SK-N-SH (cell line): ENCODE data around the gene ZFYVE9. TPM values are rescaled to one million over a fixed set of nuclear protein-coding genes. Genes with fewer than 3 reads are reported as not detected.

Experiments
- CTCF ChIA-PET: fragments of 300-600, 350-600 bp; formaldehyde crosslinking; extraction: SDS; loops from one replicate; lab custom pipeline; 2021; lab: Yijun Ruan, JAX
- POLR2A ChIA-PET: fragments of 350-600 bp; sonication (Branson Sonifier 250); formaldehyde crosslinking; extraction: SDS; loops from one replicate; lab custom pipeline; 2020; ENCODE audit warnings: antibody characterized with exemption, inconsistent platforms; lab: Yijun Ruan, JAX
- DNase-seq: peaks from one replicate; pipeline ENCODE4 v3.0.0; 2012
- H2AFZ ChIP-seq: fragments of 200-600 bp; sonication (generic); 2 replicates; pipeline ENCODE4 v1.8.1; 2016; ENCODE audit warnings: antibody characterized with exemption, mild to moderate bottlenecking, low read depth
- H3F3A ChIP-seq: fragments of 200-600 bp; sonication (generic); replicated peaks from 2 replicates; pipeline ENCODE3; 2016; ENCODE audit warnings: antibody characterized with exemption, mild to moderate bottlenecking; ENCODE audit not compliant: insufficient read depth
- H3K27ac ChIP-seq, 2 experiments: fragments of 200-500 bp in 1 of 2; fragments of 200-600 bp in 1 of 2; sonication (Bioruptor generic) in 1 of 2; sonication (generic), shearing (Covaris generic) in 1 of 2; 2 replicates each; pipeline versions ENCODE4 v1.5.1 to v1.6.1; 2014 to 2016; ENCODE audit warnings: low read depth in 2 of 2, inconsistent platforms in 1 of 2, low read length in 1 of 2, mild to moderate bottlenecking in 1 of 2, mixed read lengths in 1 of 2
- H3K27me3 ChIP-seq: fragments of 200-600 bp; sonication (generic), shearing (Covaris generic); 2 replicates; pipeline ENCODE4 v1.6.1; 2016; ENCODE audit warnings: mixed run types; ENCODE audit not compliant: insufficient read depth
- H3K36me3 ChIP-seq, 2 experiments: fragments of 200-500 bp in 1 of 2; fragments of 200-600 bp in 1 of 2; sonication (Bioruptor generic) in 1 of 2; sonication (generic) in 1 of 2; replicated peaks in 1 of 2; 2 replicates each; pipeline versions ENCODE3 to v1.5.1; 2014 to 2016; ENCODE audit warnings: low read length in 1 of 2, mild to moderate bottlenecking in 1 of 2; ENCODE audit not compliant: insufficient read depth in 2 of 2, control insufficient read depth in 1 of 2
- H3K4me1 ChIP-seq, 2 experiments: fragments of 200-500 bp in 1 of 2; fragments of 200-600 bp in 1 of 2; sonication (Bioruptor generic) in 1 of 2; sonication (generic), shearing (Covaris generic) in 1 of 2; 2 replicates each; pipeline versions ENCODE4 v1.5.1 to v1.6.1; 2014 to 2016; ENCODE audit warnings: low read depth in 1 of 2, low read length in 1 of 2, mixed run types in 1 of 2; ENCODE audit not compliant: insufficient read depth in 2 of 2, control insufficient read depth in 1 of 2
- H3K4me2 ChIP-seq: fragments of 200-600 bp; sonication (generic), shearing (Covaris generic); 2 replicates; pipeline ENCODE4 v1.6.1; 2017; ENCODE audit warnings: mixed run types
- H3K4me3 ChIP-seq, 2 experiments: fragments of 200-500 bp in 1 of 2; fragments of 200-600 bp in 1 of 2; sonication (Bioruptor generic) in 1 of 2; sonication (generic), shearing (Covaris generic) in 1 of 2; 2 replicates each; pipeline versions ENCODE4 v1.5.1 to v1.8.1; 2014 to 2016; ENCODE audit warnings: low read depth in 2 of 2, inconsistent platforms in 1 of 2, low read length in 1 of 2, mild to moderate bottlenecking in 1 of 2, mixed read lengths in 1 of 2, moderate library complexity in 1 of 2
- H3K79me2 ChIP-seq: fragments of 200-600 bp; sonication (generic); 2 replicates; pipeline ENCODE4 v1.8.1; 2017; ENCODE audit warnings: mild to moderate bottlenecking; ENCODE audit not compliant: insufficient read depth
- H3K9ac ChIP-seq: fragments of 200-600 bp; sonication (generic); 2 replicates; pipeline ENCODE4 v1.6.1; 2017; ENCODE audit warnings: mixed run types
- H3K9me2 ChIP-seq: fragments of 200-600 bp; sonication (generic); 2 replicates; pipeline ENCODE4 v1.6.1; 2017; ENCODE audit warnings: mixed run types
- H3K9me3 ChIP-seq: fragments of 200-600 bp; sonication (generic); 2 replicates; pipeline ENCODE4 v1.6.1; 2017; ENCODE audit warnings: mixed run types, mild to moderate bottlenecking, moderate library complexity
- H4K20me1 ChIP-seq: fragments of 200-600 bp; sonication (generic); 2 replicates; pipeline ENCODE4 v1.6.1; 2017; ENCODE audit warnings: mild to moderate bottlenecking, mixed run types; ENCODE audit not compliant: insufficient read depth
- ELF1 ChIP-seq: IDR thresholded peaks from 2 replicates; pipeline ENCODE4 v1.4.0; 2012
- EP300 ChIP-seq, 2 experiments: IDR thresholded peaks; 2 replicates each; pipeline versions ENCODE4 v1.4.0 to v1.6.1; 2012; ENCODE audit warnings: borderline replicate concordance in 1 of 2, low read depth in 1 of 2, low read length in 1 of 2
- EZH2phosphoT487 ChIP-seq: fragments of 200-600 bp; sonication (generic); IDR thresholded peaks from 2 replicates; pipeline ENCODE4 v1.6.1; 2017; ENCODE audit warnings: low read depth, mixed run types, mild to moderate bottlenecking, antibody characterized with exemption, moderate library complexity, borderline replicate concordance
- FOXJ3 ChIP-seq: sonication (generic); formaldehyde crosslinking; IDR thresholded peaks from 2 replicates; pipeline ENCODE4 v1.5.1; 2020; ENCODE audit warnings: mild to moderate bottlenecking, missing genetic modification reagents
- FOXM1 ChIP-seq: IDR thresholded peaks from 2 replicates; pipeline ENCODE4 v1.4.0; 2012; ENCODE audit warnings: low read depth, mild to moderate bottlenecking
- GATA2 ChIP-seq: sonication (generic); formaldehyde crosslinking; IDR thresholded peaks from 2 replicates; pipeline ENCODE4 v1.5.0; 2020; ENCODE audit warnings: mild to moderate bottlenecking, missing genetic modification reagents
- JUND ChIP-seq: IDR thresholded peaks from 2 replicates; pipeline ENCODE4 v1.4.0; 2012
- MEF2A ChIP-seq: IDR thresholded peaks from 2 replicates; pipeline ENCODE4 v1.4.0; 2012; ENCODE audit warnings: low read depth, borderline replicate concordance
- MXI1 ChIP-seq: IDR thresholded peaks from 2 replicates; pipeline ENCODE4 v1.6.1; 2012; ENCODE audit warnings: mild to moderate bottlenecking, low read depth, low read length, improper control_type of control experiment
- NRF1 ChIP-seq: IDR thresholded peaks from 2 replicates; pipeline ENCODE4 v1.6.1; 2012; ENCODE audit warnings: low read depth, mild to moderate bottlenecking, low read length
- RCOR1 ChIP-seq: fragments of 150-350 bp; IDR thresholded peaks from 2 replicates; pipeline ENCODE4 v1.6.1; 2017; ENCODE audit warnings: antibody characterized with exemption, low read length
- RFX5 ChIP-seq: IDR thresholded peaks from 2 replicates; pipeline ENCODE4 v1.6.1; 2012; ENCODE audit warnings: mild to moderate bottlenecking, improper control_type of control experiment, low read length
- SMC3 ChIP-seq: IDR thresholded peaks from 2 replicates; pipeline ENCODE4 v1.6.1; 2012; ENCODE audit warnings: low read depth, low read length, improper control_type of control experiment
- TAF1 ChIP-seq: IDR thresholded peaks from 2 replicates; pipeline ENCODE4 v1.6.1; 2012; ENCODE audit warnings: low read depth, mild to moderate bottlenecking, low read length, moderate library complexity, borderline replicate concordance
- TCF12 ChIP-seq: IDR thresholded peaks from 2 replicates; pipeline ENCODE4 v1.4.0; 2012
- TEAD4 ChIP-seq: IDR thresholded peaks from 2 replicates; pipeline ENCODE4 v1.4.0; 2012; ENCODE audit warnings: mild to moderate bottlenecking, borderline replicate concordance; ENCODE audit not compliant: insufficient read depth
- YY1 ChIP-seq: IDR thresholded peaks from 2 replicates; pipeline ENCODE4 v1.4.0; 2012; ENCODE audit warnings: low read depth, mild to moderate bottlenecking
- WGBS: methylation state at CpG from one replicate; pipeline ENCODE4 v1.1.6; 2017; ENCODE audit warnings: low lambda C conversion rate; 5-methylcytosine and 5-hydroxymethylcytosine counted together
- polyA plus RNA-seq, 3 experiments: library from polyadenylated mRNA; depleted of rRNA; stranded (reverse); fragments of >200 nt; gene quantifications; 2 replicates each; pipeline ENCODE4 v1.2.3, GENCODE V29; 2012
- TF ChIP-seq, protein P1 (sequence below): IDR thresholded peaks from 2 replicates; pipeline ENCODE4; 2012
- TF ChIP-seq, protein P2 (sequence below): IDR thresholded peaks from 2 replicates; pipeline ENCODE4 v1.6.1; 2012; ENCODE audit warnings: mild to moderate bottlenecking, low read depth, low read length, moderate library complexity
- TF ChIP-seq, protein P3 (sequence below): fragments of 150-350 bp; IDR thresholded peaks from 2 replicates; pipeline ENCODE4 v1.6.1; 2017; ENCODE audit warnings: antibody characterized with exemption, low read length, low read depth, borderline replicate concordance

Gene ZFYVE9
- polyA plus RNA-seq, 1 of the 3 experiments (the other 2 are of a cell fraction), result 4.1 TPM

DNA sequence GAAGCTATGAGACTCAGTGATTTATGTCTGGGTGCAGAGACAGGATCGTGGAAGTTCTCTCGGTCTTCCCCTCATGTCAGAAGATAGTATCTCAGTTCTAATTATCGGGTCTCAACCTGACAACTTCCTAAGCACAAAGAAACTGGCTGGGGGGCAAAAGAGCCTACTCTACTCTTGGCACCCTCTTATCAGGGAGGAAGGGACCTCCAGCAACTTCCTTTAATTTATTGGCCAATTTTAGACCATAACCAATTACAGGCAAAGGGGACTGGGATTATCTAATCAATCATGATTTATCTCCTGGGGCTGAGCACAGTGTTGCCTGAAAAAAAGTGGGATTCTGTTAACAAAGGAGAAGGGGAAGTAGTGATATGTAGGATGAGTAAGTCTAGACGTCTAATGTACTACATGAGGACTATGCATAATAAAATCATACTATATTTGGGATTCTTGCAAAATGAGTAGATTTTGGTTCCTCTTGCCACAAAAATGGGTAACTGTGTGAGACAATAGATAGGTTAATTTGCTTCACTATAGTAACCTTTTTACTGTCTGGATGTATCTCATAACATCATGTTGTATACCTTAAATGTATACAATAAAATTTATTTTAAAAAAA lies 98.8 kb downstream of the ZFYVE9 start:
- H3K4me2 ChIP-seq, result no peak overlapping the region
- H2AFZ ChIP-seq, result no peak overlapping the region
- H3K79me2 ChIP-seq, result peaks cover 8% of the 10 kb centered on the region; the same call in 1 of the 2 replicates
- no peaks in the 10 kb centered on the region for H3K36me3 ChIP-seq
- H3K9ac ChIP-seq, result no peak overlapping the region
- H3K9me2 ChIP-seq, result no peaks in the 10 kb centered on the region
- H4K20me1 ChIP-seq, result no peaks in the 10 kb centered on the region
- H3K27me3 ChIP-seq, result no peaks in the 10 kb centered on the region
- peaks cover 31% of the 10 kb centered on the region for H3F3A ChIP-seq
- DNase-seq, result no peak
- no peaks in the 10 kb centered on the region for H3K9me3 ChIP-seq
- WGBS, result 53% methylated on average over 4 of the region's 4 CpGs
- CTCF ChIA-PET, result interaction anchor here (2.2 kb wide), 1 partner anchor 113 kb away, joined by 7 read pairs; no protein-coding TSS in a partner anchor
- TF ChIP-seq EP300 (IDR thresholded peaks at IDR 0.05; ENCODE audit: borderline replicate concordance in 1 of 2, low read depth in 1 of 2, low read length in 1 of 2) (no peak), RFX5 (no peak), YY1 (no peak), ELF1 (no peak), FOXJ3 (CRISPR knock-in tag) (no peak), MEF2A (no peak), JUND (no peak), TCF12 (no peak), NRF1 (no peak), RCOR1 (no peak), SMC3 (no peak), EZH2phosphoT487 (no peak), FOXM1 (no peak), TEAD4 (no peak), MXI1 (no peak), TAF1 (no peak), GATA2 (no peak)
- TF ChIP-seq, protein P1, sequence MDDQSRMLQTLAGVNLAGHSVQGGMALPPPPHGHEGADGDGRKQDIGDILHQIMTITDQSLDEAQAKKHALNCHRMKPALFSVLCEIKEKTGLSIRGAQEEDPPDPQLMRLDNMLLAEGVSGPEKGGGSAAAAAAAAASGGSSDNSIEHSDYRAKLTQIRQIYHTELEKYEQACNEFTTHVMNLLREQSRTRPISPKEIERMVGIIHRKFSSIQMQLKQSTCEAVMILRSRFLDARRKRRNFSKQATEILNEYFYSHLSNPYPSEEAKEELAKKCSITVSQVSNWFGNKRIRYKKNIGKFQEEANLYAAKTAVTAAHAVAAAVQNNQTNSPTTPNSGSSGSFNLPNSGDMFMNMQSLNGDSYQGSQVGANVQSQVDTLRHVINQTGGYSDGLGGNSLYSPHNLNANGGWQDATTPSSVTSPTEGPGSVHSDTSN, result no peak
- TF ChIP-seq, protein P2, sequence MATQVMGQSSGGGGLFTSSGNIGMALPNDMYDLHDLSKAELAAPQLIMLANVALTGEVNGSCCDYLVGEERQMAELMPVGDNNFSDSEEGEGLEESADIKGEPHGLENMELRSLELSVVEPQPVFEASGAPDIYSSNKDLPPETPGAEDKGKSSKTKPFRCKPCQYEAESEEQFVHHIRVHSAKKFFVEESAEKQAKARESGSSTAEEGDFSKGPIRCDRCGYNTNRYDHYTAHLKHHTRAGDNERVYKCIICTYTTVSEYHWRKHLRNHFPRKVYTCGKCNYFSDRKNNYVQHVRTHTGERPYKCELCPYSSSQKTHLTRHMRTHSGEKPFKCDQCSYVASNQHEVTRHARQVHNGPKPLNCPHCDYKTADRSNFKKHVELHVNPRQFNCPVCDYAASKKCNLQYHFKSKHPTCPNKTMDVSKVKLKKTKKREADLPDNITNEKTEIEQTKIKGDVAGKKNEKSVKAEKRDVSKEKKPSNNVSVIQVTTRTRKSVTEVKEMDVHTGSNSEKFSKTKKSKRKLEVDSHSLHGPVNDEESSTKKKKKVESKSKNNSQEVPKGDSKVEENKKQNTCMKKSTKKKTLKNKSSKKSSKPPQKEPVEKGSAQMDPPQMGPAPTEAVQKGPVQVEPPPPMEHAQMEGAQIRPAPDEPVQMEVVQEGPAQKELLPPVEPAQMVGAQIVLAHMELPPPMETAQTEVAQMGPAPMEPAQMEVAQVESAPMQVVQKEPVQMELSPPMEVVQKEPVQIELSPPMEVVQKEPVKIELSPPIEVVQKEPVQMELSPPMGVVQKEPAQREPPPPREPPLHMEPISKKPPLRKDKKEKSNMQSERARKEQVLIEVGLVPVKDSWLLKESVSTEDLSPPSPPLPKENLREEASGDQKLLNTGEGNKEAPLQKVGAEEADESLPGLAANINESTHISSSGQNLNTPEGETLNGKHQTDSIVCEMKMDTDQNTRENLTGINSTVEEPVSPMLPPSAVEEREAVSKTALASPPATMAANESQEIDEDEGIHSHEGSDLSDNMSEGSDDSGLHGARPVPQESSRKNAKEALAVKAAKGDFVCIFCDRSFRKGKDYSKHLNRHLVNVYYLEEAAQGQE, result no peak
- TF ChIP-seq, protein P3, sequence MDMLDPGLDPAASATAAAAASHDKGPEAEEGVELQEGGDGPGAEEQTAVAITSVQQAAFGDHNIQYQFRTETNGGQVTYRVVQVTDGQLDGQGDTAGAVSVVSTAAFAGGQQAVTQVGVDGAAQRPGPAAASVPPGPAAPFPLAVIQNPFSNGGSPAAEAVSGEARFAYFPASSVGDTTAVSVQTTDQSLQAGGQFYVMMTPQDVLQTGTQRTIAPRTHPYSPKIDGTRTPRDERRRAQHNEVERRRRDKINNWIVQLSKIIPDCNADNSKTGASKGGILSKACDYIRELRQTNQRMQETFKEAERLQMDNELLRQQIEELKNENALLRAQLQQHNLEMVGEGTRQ, result no peak
- peaks cover 0 to 26% of the 10 kb centered on the region in 2 experiments; a peak in 3 of 4 replicates for H3K4me1 ChIP-seq
- H3K27ac ChIP-seq, result no peak overlapping the region
- H3K4me3 ChIP-seq, result no peak overlapping the region
- POLR2A ChIA-PET, result no interaction called here
